C4-2B (cell line): ENCODE data around the gene ANKLE1.

ENCODE experiments used
- CTCF ChIP-seq: fragments of 450-650 bp; conservative IDR thresholded peaks from 2 replicates; pipeline ENCODE4 v1.5.1; 2017; ENCODE audit warnings: mild to moderate bottlenecking
- ZFX ChIP-seq: fragments of 450-650 bp; IDR thresholded peaks from 2 replicates; pipeline ENCODE4 v1.6.1; 2017

GRCh38 chr19:17311455-17312188 lies 29.9 kb downstream of the ANKLE1 start:
- TF ChIP-seq CTCF (no peak), ZFX (no peak)
